Measurements from ENCODE around the gene LRBA. TPM values are rescaled to one million over a fixed set of nuclear protein-coding genes. Genes with fewer than 3 reads are reported as not detected.

Gene LRBA
- total and polyA plus RNA-seq, 2 of the 4 experiments (the other 2 are of a cell fraction) = 10.2 to 51.6 TPM

DNA sequence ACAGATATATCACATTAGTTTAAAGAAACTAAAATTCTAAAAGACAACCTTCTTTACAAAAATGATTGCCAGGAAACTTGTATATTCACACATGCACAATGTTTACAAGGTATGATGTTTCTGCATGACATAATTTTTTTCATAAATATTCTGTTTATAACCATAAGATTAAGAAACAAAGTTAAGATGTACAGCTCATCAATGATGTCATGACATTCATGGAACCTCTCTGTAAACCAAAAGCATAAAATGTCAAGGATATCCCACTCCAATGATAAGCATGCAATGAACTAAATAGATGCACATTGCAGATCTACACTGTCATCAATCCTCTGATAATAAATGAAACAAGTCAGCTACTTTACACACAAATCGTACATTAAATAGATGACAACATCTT, 297.1 kb downstream of the LRBA start:
- CTCF ChIA-PET = no interaction called here
- no peaks in the 10 kb centered on the region for H4K20me1 ChIP-seq (ENCODE audit: insufficient read depth, low read length)

More for the DNA sequence above, 297.1 kb downstream of the LRBA start:
- Histone ChIP-seq H3K9ac (ENCODE audit: low read depth, low read length) (no peak overlapping the region), H4K5ac (ENCODE audit: low read depth, low read length) (no peak overlapping the region), H3K27ac (ENCODE audit: insufficient read depth, low read length) (no peak overlapping the region), H2BK15ac (ENCODE audit: low read depth, low read length) (no peak overlapping the region), H3K36me3 (ENCODE audit: control insufficient read depth, insufficient read depth, low read length) (no peaks in the 10 kb centered on the region), H4K91ac (ENCODE audit: insufficient read depth, low read depth, low read length) (no peak overlapping the region), H3K23ac (ENCODE audit: low read depth, low read length) (no peak overlapping the region), H2AK9ac (replicated peaks; ENCODE audit: low read depth, low read length, poor library complexity) (no peak overlapping the region), H3K79me1 (ENCODE audit: low read depth in 1 of 2, low read length in 2 of 2) (no peaks in the 10 kb centered on the region), H2BK120ac (ENCODE audit: low read depth, low read length) (no peak overlapping the region), H3K4me3 (ENCODE audit: insufficient read depth, low read depth, low read length) (no peak overlapping the region), H3K18ac (ENCODE audit: low read depth, low read length) (no peak overlapping the region), H2BK20ac (ENCODE audit: low read depth, low read length) (no peak overlapping the region), H2AFZ (replicated peaks; ENCODE audit: low read length, poor library complexity) (no peak overlapping the region), H3K14ac (replicated peaks; ENCODE audit: low read depth, low read length) (no peak overlapping the region), H3K4me1 (ENCODE audit: control insufficient read depth, insufficient read depth, low read length) (no peaks in the 10 kb centered on the region), H3K4me2 (ENCODE audit: low read depth, low read length) (no peak overlapping the region), H3K27me3 (ENCODE audit: control insufficient read depth, insufficient read depth, low read length) (no peaks in the 10 kb centered on the region), H3K9me3 (ENCODE audit: control insufficient read depth, insufficient read depth, low read length) (no peaks in the 10 kb centered on the region), H3K9me1 (ENCODE audit: insufficient read depth, low read length) (no peaks in the 10 kb centered on the region), H3K56ac (ENCODE audit: extremely low read depth, insufficient read depth, low read length) (no peak overlapping the region), H3K4ac (ENCODE audit: low read depth, low read length) (no peak overlapping the region), H2AK5ac (ENCODE audit: low read depth, low read length) (no peak overlapping the region), H4K8ac (ENCODE audit: low read depth in 2 of 2, low read length in 2 of 2) (no peak overlapping the region), H2BK5ac (ENCODE audit: low read depth, low read length, poor library complexity, severe bottlenecking) (no peak overlapping the region)
- DNase-seq (no peak), ATAC-seq (ENCODE audit: low read depth) (no peak)
- dilution Hi-C loops (cut with HindIII; ENCODE audit: low sequenced_read_pairs, unreplicated experiment) = no loop called here
- TF ChIP-seq NFE2L2 (IDR thresholded peaks at IDR 0.05; ENCODE audit: low read depth, low read length) (no peak), RFX5 (IDR thresholded peaks at IDR 0.05; ENCODE audit: low read depth, low read length) (no peak)
- TF ChIP-seq, protein P1, sequence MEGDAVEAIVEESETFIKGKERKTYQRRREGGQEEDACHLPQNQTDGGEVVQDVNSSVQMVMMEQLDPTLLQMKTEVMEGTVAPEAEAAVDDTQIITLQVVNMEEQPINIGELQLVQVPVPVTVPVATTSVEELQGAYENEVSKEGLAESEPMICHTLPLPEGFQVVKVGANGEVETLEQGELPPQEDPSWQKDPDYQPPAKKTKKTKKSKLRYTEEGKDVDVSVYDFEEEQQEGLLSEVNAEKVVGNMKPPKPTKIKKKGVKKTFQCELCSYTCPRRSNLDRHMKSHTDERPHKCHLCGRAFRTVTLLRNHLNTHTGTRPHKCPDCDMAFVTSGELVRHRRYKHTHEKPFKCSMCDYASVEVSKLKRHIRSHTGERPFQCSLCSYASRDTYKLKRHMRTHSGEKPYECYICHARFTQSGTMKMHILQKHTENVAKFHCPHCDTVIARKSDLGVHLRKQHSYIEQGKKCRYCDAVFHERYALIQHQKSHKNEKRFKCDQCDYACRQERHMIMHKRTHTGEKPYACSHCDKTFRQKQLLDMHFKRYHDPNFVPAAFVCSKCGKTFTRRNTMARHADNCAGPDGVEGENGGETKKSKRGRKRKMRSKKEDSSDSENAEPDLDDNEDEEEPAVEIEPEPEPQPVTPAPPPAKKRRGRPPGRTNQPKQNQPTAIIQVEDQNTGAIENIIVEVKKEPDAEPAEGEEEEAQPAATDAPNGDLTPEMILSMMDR (conservative IDR thresholded peaks at IDR 0.05; ENCODE audit: low read depth, low read length) = no peak
- intact Hi-C loops (cut with micrococcal nuclease) = no loop called here
- in situ Hi-C loops (cut with MboI; ENCODE audit: low sequenced_read_pairs) = no loop called here
- POLR2A ChIA-PET (ENCODE audit: unreplicated experiment) = no interaction called here
- no CpG with 5 or more reads among the region's 1 CpG for WGBS, 2 experiments (ENCODE audit: extremely low coverage in 2 of 2, insufficient read length in 1 of 2)
- BruUV-seq (replicated peaks) = no TSS peak
